Upper lobe of left lung (tissue), 6 donors: Measurements from ENCODE around the gene OGFR. TPM values are rescaled to one million over a fixed set of nuclear protein-coding genes. Genes with fewer than 3 reads are reported as not detected.

ENCODE experiments used
- ATAC-seq, 2 donors: fragments of 200-7000 bp; cut with Tn5 transposase; one replicate each; pipeline ENCODE4 v1.9.1; 2022; ENCODE audit warnings: mild to moderate bottlenecking in 2 of 2, moderate library complexity in 2 of 2; ENCODE audit not compliant: low FRiP score in 2 of 2
- DNase-seq, 2 donors: peaks; one replicate each; pipeline ENCODE4 v3.0.0-alpha.2; 2019 to 2020
- H3K27ac ChIP-seq, 4 donors: fragments of 200-600 bp; sonication (generic); one replicate each; pipeline ENCODE4 v1.5.1; 2016 to 2019
- H3K27me3 ChIP-seq, 4 donors: fragments of 200-600 bp; sonication (generic); one replicate each; pipeline ENCODE4 v1.5.1; 2017 to 2019
- H3K36me3 ChIP-seq, 4 donors: fragments of 200-600 bp; sonication (generic); one replicate each; pipeline ENCODE4 v1.5.1; 2016 to 2019
- H3K4me1 ChIP-seq, 4 donors: fragments of 200-600 bp; sonication (generic); one replicate each; pipeline ENCODE4 v1.5.1; 2018 to 2019
- H3K4me3 ChIP-seq, 4 donors: fragments of 200-600 bp; sonication (generic); one replicate each; pipeline ENCODE4 v1.5.1; 2017 to 2019; ENCODE audit warnings: mild to moderate bottlenecking in 2 of 4, moderate library complexity in 1 of 4
- H3K9me3 ChIP-seq, 4 donors: fragments of 200-600 bp; sonication (generic); one replicate each; pipeline ENCODE4 v1.5.1; 2018 to 2019
- CTCF ChIP-seq, 6 experiments: fragments of 450-650 bp in 4 of 6; fragments of 200-600 bp in 2 of 6; sonication (generic) in 2 of 6; IDR thresholded peaks; one replicate each; pipeline ENCODE4 v1.5.1; 2016 to 2019; ENCODE audit warnings: antibody characterized with exemption in 6 of 6
- EP300 ChIP-seq, 4 donors: sonication (generic); formaldehyde crosslinking; IDR thresholded peaks; one replicate each; pipeline ENCODE4 v1.5.1; 2017; ENCODE audit warnings: antibody characterized with exemption in 4 of 4, control low read depth in 2 of 4
- POLR2A ChIP-seq, 4 donors: fragments of 450-650 bp; IDR thresholded peaks; one replicate each; pipeline ENCODE4 v1.5.1; 2016 to 2017; ENCODE audit warnings: antibody characterized with exemption in 4 of 4, mild to moderate bottlenecking in 2 of 4
- POLR2AphosphoS5 ChIP-seq, 2 donors: sonication (generic); formaldehyde crosslinking; IDR thresholded peaks; one replicate each; pipeline ENCODE4 v1.5.1; 2017; ENCODE audit warnings: antibody characterized with exemption in 2 of 2
- WGBS, 2 donors: methylation state at CpG; one replicate each; pipeline ENCODE4 v1.1.5; 2017 to 2018; 5-methylcytosine and 5-hydroxymethylcytosine counted together
- total RNA-seq, 6 donors: library from RNA; depleted of rRNA in 4 of 6; stranded (reverse); fragments of >200 nt in 4 of 6; gene quantifications; one replicate each; pipeline versions ENCODE4 v1.1.0 to v1.2.1, GENCODE V29; 2016 to 2021
- donor health status: DM: no; HTN: no; CAD: no; lungs with moderate emphysema.
- donor health status: DM: no; HTN: yes; CAD: no; lungs with severe emphysema.

OGFR gene
- total RNA-seq, 6 donors from 2014 or later: 63.8 to 166 (median 74.9) TPM

GRCh38 chr20:62828051-62828450 is 23.4 kb downstream of the OGFR start:
- Histone ChIP-seq H3K4me1 (peaks cover 12 to 39% (median 27%) of the 10 kb centered on the region in 4 donors), H3K4me3 (no peak overlapping the region), H3K36me3 (no peaks in the 10 kb centered on the region), H3K9me3 (no peaks in the 10 kb centered on the region), H3K27ac (no peak overlapping the region), H3K27me3 (no peaks in the 10 kb centered on the region)
- ATAC-seq: no peak
- TF ChIP-seq POLR2AphosphoS5 (IDR thresholded peaks at IDR 0.05) (no peak), EP300 (IDR thresholded peaks at IDR 0.05) (no peak), CTCF (IDR thresholded peaks at IDR 0.05) (no peak), POLR2A (IDR thresholded peaks at IDR 0.05) (no peak)
- 85% methylated on average over 8 of the region's 9 CpGs; no CpG with 5 or more reads in 1 of the 2 donors for WGBS, 2 donors
- no peak for DNase-seq

GRCh38 chr20:62828511-62829230 is 24.0 kb downstream of the OGFR start:
- Histone ChIP-seq H3K27me3 (no peaks in the 10 kb centered on the region), H3K4me1 (peaks cover 12 to 45% (median 28%) of the 10 kb centered on the region in 4 donors), H3K9me3 (no peaks in the 10 kb centered on the region), H3K4me3 (no peak overlapping the region), H3K36me3 (no peaks in the 10 kb centered on the region), H3K27ac (no peak overlapping the region)
- TF ChIP-seq CTCF (IDR thresholded peaks at IDR 0.05): no peak
- no peak for TF ChIP-seq EP300 (IDR thresholded peaks at IDR 0.05)
- TF ChIP-seq POLR2AphosphoS5 (IDR thresholded peaks at IDR 0.05): no peak
- no peak for TF ChIP-seq POLR2A (IDR thresholded peaks at IDR 0.05)
- ATAC-seq: no peak
- WGBS, 2 donors: 88% methylated on average over 27 of the region's 29 CpGs; no CpG with 5 or more reads in 1 of the 2 donors
- DNase-seq: peak in 1 of 2 donors; percentile 72

GRCh38 chr20:62829231-62830230 is 24.9 kb downstream of the OGFR start:
- DNase-seq (peak in 1 of 2 donors; percentile 57), ATAC-seq (no peak)
- H3K27ac ChIP-seq: no peak overlapping the region
- no peaks in the 10 kb centered on the region for H3K27me3 ChIP-seq
- no peak overlapping the region for H3K4me3 ChIP-seq
- no peak for TF ChIP-seq EP300 (IDR thresholded peaks at IDR 0.05)
- TF ChIP-seq CTCF (IDR thresholded peaks at IDR 0.05): no peak
- no peak for TF ChIP-seq POLR2A (IDR thresholded peaks at IDR 0.05)
- no peak for TF ChIP-seq POLR2AphosphoS5 (IDR thresholded peaks at IDR 0.05)
- 75 to 95% methylated on average over 4 to 31 of the region's 32 CpGs for WGBS, 2 donors
- no peaks in the 10 kb centered on the region for H3K9me3 ChIP-seq
- H3K36me3 ChIP-seq: no peaks in the 10 kb centered on the region
- H3K4me1 ChIP-seq: peaks cover 12 to 36% (median 24%) of the 10 kb centered on the region in 4 donors

GRCh38 chr20:62830251-62830650 is 25.6 kb downstream of the OGFR start:
- H3K27ac ChIP-seq: no peak overlapping the region
- no peak for ATAC-seq
- no peak overlapping the region for H3K4me3 ChIP-seq
- H3K4me1 ChIP-seq: peaks cover 12 to 29% (median 18%) of the 10 kb centered on the region in 4 donors
- TF ChIP-seq EP300 (IDR thresholded peaks at IDR 0.05) (no peak), POLR2AphosphoS5 (IDR thresholded peaks at IDR 0.05) (no peak), CTCF (IDR thresholded peaks at IDR 0.05) (no peak), POLR2A (IDR thresholded peaks at IDR 0.05) (no peak)
- WGBS, 2 donors: 80 to 94% methylated on average over 1 to 11 of the region's 14 CpGs
- H3K9me3 ChIP-seq: no peaks in the 10 kb centered on the region
- peak in 1 of 2 donors; percentile 56 for DNase-seq
- no peaks in the 10 kb centered on the region for H3K27me3 ChIP-seq
- H3K36me3 ChIP-seq: no peaks in the 10 kb centered on the region
